Brain pericyte (primary cell): Measurements from ENCODE around the gene SRGAP3.

Experiments
- DNase-seq: peaks from one replicate; pipeline ENCODE4 v3.0.0-alpha.2; 2012; ENCODE audit warnings: low read depth, low spot score

The SRGAP3 gene

GRCh38 chr3:9225268-9225667 is 24.2 kb downstream of the SRGAP3 start:
- DNase-seq, result no peak

- no peak for DNase-seq
These were observed 25.0 kb downstream of the SRGAP3 start for GRCh38 chr3:9224490-9224889.

GRCh38 chr3:9223672-9224071 is 25.8 kb downstream of the SRGAP3 start:
- no peak for DNase-seq

- no peak for DNase-seq
These were observed 26.3 kb downstream of the SRGAP3 start for GRCh38 chr3:9222956-9223639.

GRCh38 chr3:9222049-9222448 is 27.4 kb downstream of the SRGAP3 start:
- no peak for DNase-seq

GRCh38 chr3:9218514-9218846 is 31.0 kb downstream of the SRGAP3 start:
- DNase-seq, result no peak

GRCh38 chr3:9217784-9218513 is 31.5 kb downstream of the SRGAP3 start:
- no peak for DNase-seq

GRCh38 chr3:9216736-9217135 is 32.7 kb downstream of the SRGAP3 start:
- DNase-seq, result no peak

- no peak for DNase-seq
These were observed 34.8 kb downstream of the SRGAP3 start for GRCh38 chr3:9214599-9214998.

GRCh38 chr3:9214185-9214584 is 35.3 kb downstream of the SRGAP3 start:
- no peak for DNase-seq

- DNase-seq, result no peak
These were observed 36.3 kb downstream of the SRGAP3 start for GRCh38 chr3:9213019-9213634.

- no peak for DNase-seq
These were observed 38.1 kb downstream of the SRGAP3 start for GRCh38 chr3:9211155-9211950.

GRCh38 chr3:9209777-9210176 is 39.7 kb downstream of the SRGAP3 start:
- DNase-seq, result no peak

GRCh38 chr3:9208605-9209152 is 40.8 kb downstream of the SRGAP3 start:
- DNase-seq, result no peak

GRCh38 chr3:9207116-9207763 is 42.2 kb downstream of the SRGAP3 start:
- no peak for DNase-seq

GRCh38 chr3:9206287-9206686 is 43.2 kb downstream of the SRGAP3 start:
- no peak for DNase-seq

GRCh38 chr3:9205345-9206143 is 43.9 kb downstream of the SRGAP3 start:
- DNase-seq, result no peak

GRCh38 chr3:9204253-9204992 is 45.0 kb downstream of the SRGAP3 start:
- no peak for DNase-seq

- no peak for DNase-seq
These were observed 46.1 kb downstream of the SRGAP3 start for GRCh38 chr3:9203317-9203716.

- DNase-seq, result no peak
These were observed 46.9 kb downstream of the SRGAP3 start for GRCh38 chr3:9202546-9202945.
